OCI-LY7 (cell line): ENCODE measurements around the gene MALRD1. TPM values are rescaled to one million over a fixed set of nuclear protein-coding genes. Genes with fewer than 3 reads are reported as not detected.

Experiments
- BruUV-seq: library from RNA; stranded (reverse); fragments of 400-500 nt; replicated peaks from 2 replicates; lab custom pipeline; 2021; lab: Mats Ljungman, UMichigan
- CTCF ChIA-PET: fragments of 300-600 bp; sonication (Branson Sonifier 250); formaldehyde crosslinking; loops from one replicate; lab custom pipeline; 2022; ENCODE audit warnings: antibody characterized with exemption; ENCODE audit not compliant: unreplicated experiment; lab: Charles Lee
- POLR2A ChIA-PET: fragments of 300-600 bp; sonication (Branson Sonifier 250); formaldehyde crosslinking; loops from one replicate; lab custom pipeline; 2022; ENCODE audit warnings: antibody characterized with exemption; lab: Charles Lee
- DNase-seq: peaks from one replicate; pipeline ENCODE4 v3.0.0-alpha.2; 2015; ENCODE audit warnings: low spot score
- H2AFZ ChIP-seq: fragments of 200-600 bp; sonication (generic), shearing (Covaris generic); 2 replicates; pipeline ENCODE4 v1.6.1; 2014; ENCODE audit warnings: mild to moderate bottlenecking, antibody characterized with exemption, low read length, moderate library complexity
- H3K27ac ChIP-seq: fragments of 200-600 bp; sonication (generic); 2 replicates; pipeline ENCODE4 v1.5.1; 2014; ENCODE audit warnings: mixed run types, low read depth, mild to moderate bottlenecking, moderate library complexity, low read length, inconsistent platforms; ENCODE audit not compliant: poor library complexity, severe bottlenecking
- H3K36me3 ChIP-seq: fragments of 200-600 bp; sonication (generic); 2 replicates; pipeline ENCODE4 v1.6.1; 2014; ENCODE audit warnings: mild to moderate bottlenecking, antibody characterized with exemption, low read length, moderate library complexity, mixed read lengths; ENCODE audit not compliant: insufficient read depth
- H3K4me1 ChIP-seq: fragments of 200-600 bp; sonication (generic); 2 replicates; pipeline ENCODE4 v1.5.1; 2014; ENCODE audit warnings: mild to moderate bottlenecking, low read length; ENCODE audit not compliant: insufficient read depth, poor library complexity, severe bottlenecking
- H3K4me2 ChIP-seq: fragments of 200-600 bp; sonication (generic); 2 replicates; pipeline ENCODE4 v1.6.1; 2014; ENCODE audit warnings: mild to moderate bottlenecking, low read length
- H3K4me3 ChIP-seq: fragments of 200-600 bp; sonication (generic); 2 replicates; pipeline ENCODE4 v1.5.1; 2014; ENCODE audit warnings: mild to moderate bottlenecking, low read depth, low read length; ENCODE audit not compliant: poor library complexity, severe bottlenecking
- H3K79me2 ChIP-seq: fragments of 200-600 bp; sonication (generic); 2 replicates; pipeline ENCODE4 v1.6.1; 2016; ENCODE audit warnings: low read depth, mild to moderate bottlenecking, low read length, moderate library complexity, mixed read lengths; ENCODE audit not compliant: insufficient read depth
- H3K9me2 ChIP-seq: fragments of 200-600 bp; sonication (generic); 2 replicates; pipeline ENCODE4 v1.6.1; 2016; ENCODE audit warnings: mild to moderate bottlenecking, low read length, mixed read lengths; ENCODE audit not compliant: insufficient read depth
- H3K9me3 ChIP-seq: fragments of 200-600 bp; sonication (generic); 2 replicates; pipeline ENCODE4 v1.6.1; 2014; ENCODE audit warnings: mild to moderate bottlenecking, mixed run types, low read length, mixed read lengths
- H4K20me1 ChIP-seq: fragments of 200-600 bp; sonication (generic); 2 replicates; pipeline ENCODE4 v1.6.1; 2014; ENCODE audit warnings: mild to moderate bottlenecking, antibody characterized with exemption, low read length, moderate library complexity, mixed read lengths; ENCODE audit not compliant: insufficient read depth
- EZH2phosphoT487 ChIP-seq: fragments of 200-600 bp; sonication (generic); IDR thresholded peaks from 2 replicates; pipeline ENCODE4 v1.6.1; 2018; ENCODE audit warnings: low read depth, borderline replicate concordance, mild to moderate bottlenecking, mixed run types, antibody characterized with exemption, low read length, moderate library complexity, mixed read lengths
- intact Hi-C: fragments of 100-400 bp; cut with micrococcal nuclease; formaldehyde crosslinking; loops from one replicate; pipeline ENCODE4 v1.10.0; 2022; ENCODE audit not compliant: unreplicated experiment
- total RNA-seq, 2 experiments: library from RNA; depleted of rRNA in 1 of 2; stranded (reverse); fragments of >200 nt in 1 of 2; shearing (Covaris generic) in 1 of 2; gene quantifications; 2 replicates each; pipeline ENCODE4 v1.2.3, GENCODE V29; 2014 to 2022
- TF ChIP-seq, protein P1 (sequence below): fragments of 200-600 bp; sonication (generic); conservative IDR thresholded peaks from 2 replicates; pipeline ENCODE4 v1.5.1; 2014; ENCODE audit warnings: mild to moderate bottlenecking, antibody characterized with exemption, low read length, moderate library complexity, mixed read lengths

The MALRD1 gene
- total RNA-seq, 2 experiments from 2014 or later, result not detected

DNA sequence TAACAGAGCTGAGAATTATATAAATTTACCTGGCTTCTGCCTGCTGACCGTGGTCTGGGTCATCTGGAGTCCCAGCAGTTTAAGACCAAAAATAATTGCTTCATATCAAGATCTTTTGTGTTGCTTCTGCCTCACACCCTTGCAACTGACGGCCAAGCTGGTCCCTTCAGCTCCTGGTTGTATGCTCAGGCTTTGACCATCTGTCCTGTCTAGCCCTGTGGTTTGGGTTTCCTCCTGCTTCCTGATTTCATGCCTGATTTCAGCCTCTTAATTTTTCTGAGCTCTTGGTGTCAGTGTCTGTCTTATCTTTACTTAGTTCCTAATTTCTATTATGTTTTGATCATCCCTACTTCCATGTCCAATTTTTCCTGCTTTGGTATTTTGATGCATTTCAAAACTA, 679.8 kb downstream of the MALRD1 start:
- BruUV-seq, result no TSS peak
- ChIA-PET CTCF (no interaction called here), POLR2A (no interaction called here)
- no peak overlapping the region for H2AFZ ChIP-seq
- no peaks in the 10 kb centered on the region for H3K9me3 ChIP-seq
- H3K4me1 ChIP-seq, result no peaks in the 10 kb centered on the region
- intact Hi-C loops, result no loop called here
- no peak overlapping the region for H3K4me2 ChIP-seq
- H3K79me2 ChIP-seq, result no peaks in the 10 kb centered on the region
- H3K27ac ChIP-seq, result no peak overlapping the region
- no peaks in the 10 kb centered on the region for H3K9me2 ChIP-seq
- H4K20me1 ChIP-seq, result no peaks in the 10 kb centered on the region
- TF ChIP-seq EZH2phosphoT487, result no peak
- TF ChIP-seq, protein P1, sequence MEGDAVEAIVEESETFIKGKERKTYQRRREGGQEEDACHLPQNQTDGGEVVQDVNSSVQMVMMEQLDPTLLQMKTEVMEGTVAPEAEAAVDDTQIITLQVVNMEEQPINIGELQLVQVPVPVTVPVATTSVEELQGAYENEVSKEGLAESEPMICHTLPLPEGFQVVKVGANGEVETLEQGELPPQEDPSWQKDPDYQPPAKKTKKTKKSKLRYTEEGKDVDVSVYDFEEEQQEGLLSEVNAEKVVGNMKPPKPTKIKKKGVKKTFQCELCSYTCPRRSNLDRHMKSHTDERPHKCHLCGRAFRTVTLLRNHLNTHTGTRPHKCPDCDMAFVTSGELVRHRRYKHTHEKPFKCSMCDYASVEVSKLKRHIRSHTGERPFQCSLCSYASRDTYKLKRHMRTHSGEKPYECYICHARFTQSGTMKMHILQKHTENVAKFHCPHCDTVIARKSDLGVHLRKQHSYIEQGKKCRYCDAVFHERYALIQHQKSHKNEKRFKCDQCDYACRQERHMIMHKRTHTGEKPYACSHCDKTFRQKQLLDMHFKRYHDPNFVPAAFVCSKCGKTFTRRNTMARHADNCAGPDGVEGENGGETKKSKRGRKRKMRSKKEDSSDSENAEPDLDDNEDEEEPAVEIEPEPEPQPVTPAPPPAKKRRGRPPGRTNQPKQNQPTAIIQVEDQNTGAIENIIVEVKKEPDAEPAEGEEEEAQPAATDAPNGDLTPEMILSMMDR, result no peak
- H3K4me3 ChIP-seq, result no peak overlapping the region
- H3K36me3 ChIP-seq, result no peaks in the 10 kb centered on the region
- DNase-seq, result no peak

DNA sequence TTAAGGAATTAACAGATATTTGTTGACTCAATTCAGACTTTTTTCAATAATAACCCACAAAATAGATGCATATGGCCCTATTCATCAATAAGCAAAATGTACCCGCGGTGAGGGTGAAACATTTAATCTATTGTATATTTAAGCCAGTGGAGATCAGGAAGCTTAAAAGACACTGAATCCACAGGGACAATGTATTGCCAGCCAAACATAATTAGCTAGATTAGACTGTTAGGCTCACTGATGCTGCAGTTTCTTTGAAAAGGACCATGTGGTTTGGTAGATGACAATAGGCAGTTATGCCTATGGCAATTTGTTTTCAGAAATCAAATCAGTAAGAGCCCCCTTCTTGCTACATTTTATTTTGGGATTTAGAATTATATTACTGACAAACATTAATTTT, 680.4 kb downstream of the MALRD1 start:
- Histone ChIP-seq H3K4me2 (no peak overlapping the region), H3K4me3 (no peak overlapping the region), H3K36me3 (no peaks in the 10 kb centered on the region), H3K9me3 (no peaks in the 10 kb centered on the region), H3K79me2 (no peaks in the 10 kb centered on the region), H3K4me1 (no peaks in the 10 kb centered on the region), H4K20me1 (no peaks in the 10 kb centered on the region), H3K9me2 (no peaks in the 10 kb centered on the region), H2AFZ (no peak overlapping the region), H3K27ac (no peak overlapping the region)
- DNase-seq, result no peak
- no TSS peak for BruUV-seq
- ChIA-PET POLR2A (no interaction called here), CTCF (no interaction called here)
- no peak for TF ChIP-seq EZH2phosphoT487
- TF ChIP-seq, protein P1, result no peak
- intact Hi-C loops, result no loop called here

DNA sequence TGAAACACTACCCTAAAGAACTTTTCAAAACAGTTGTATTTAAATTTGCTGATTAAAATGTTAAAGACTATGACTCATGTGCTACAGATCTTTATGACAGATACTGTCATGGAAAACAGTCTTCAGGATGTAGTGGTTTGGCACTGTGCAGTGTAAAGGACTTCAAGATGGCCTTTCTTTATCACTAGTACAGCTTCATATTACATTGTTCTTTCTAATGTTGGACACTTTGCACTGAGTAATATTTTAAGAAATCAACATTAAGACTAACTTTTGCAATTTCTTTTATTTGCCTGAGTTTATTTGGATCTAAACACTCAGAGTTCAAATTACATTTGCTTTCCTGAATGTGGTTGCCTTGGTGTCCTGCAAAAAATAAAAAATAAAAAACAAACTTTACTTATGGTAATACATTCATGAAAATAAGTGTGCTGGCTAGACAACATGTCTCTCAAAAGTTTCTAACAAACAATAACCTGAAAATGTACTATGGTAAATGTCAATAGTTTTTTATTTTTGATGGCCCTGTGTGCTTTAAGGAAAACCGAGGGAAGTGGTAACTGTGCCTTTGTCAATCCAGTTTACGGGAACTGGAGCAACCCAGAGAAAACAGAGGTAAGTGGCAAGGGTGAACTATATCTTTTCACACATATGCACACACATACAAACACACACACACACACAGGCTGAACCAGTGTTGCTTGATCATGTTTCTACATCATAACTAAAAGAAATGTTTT, 681.7 kb downstream of the MALRD1 start:
- DNase-seq, result no peak
- no peaks in the 10 kb centered on the region for H3K79me2 ChIP-seq
- no peak overlapping the region for H2AFZ ChIP-seq
- BruUV-seq, result no TSS peak
- ChIA-PET POLR2A (no interaction called here), CTCF (no interaction called here)
- no peak overlapping the region for H3K27ac ChIP-seq
- no peaks in the 10 kb centered on the region for H3K9me2 ChIP-seq
- TF ChIP-seq, protein P1, result no peak
- no peak for TF ChIP-seq EZH2phosphoT487
- no peaks in the 10 kb centered on the region for H3K9me3 ChIP-seq
- no peaks in the 10 kb centered on the region for H3K36me3 ChIP-seq
- H3K4me1 ChIP-seq, result no peaks in the 10 kb centered on the region
- intact Hi-C loops, result no loop called here
- no peaks in the 10 kb centered on the region for H4K20me1 ChIP-seq
- no peak overlapping the region for H3K4me3 ChIP-seq
- no peak overlapping the region for H3K4me2 ChIP-seq
